Fibroblast of gingiva (primary cell): ENCODE measurements around the gene TMEM196.

Experiments used
- DNase-seq: peaks from one replicate; pipeline ENCODE4 v3.0.0-alpha.2; 2011; ENCODE audit warnings: low read depth

Gene TMEM196

DNA sequence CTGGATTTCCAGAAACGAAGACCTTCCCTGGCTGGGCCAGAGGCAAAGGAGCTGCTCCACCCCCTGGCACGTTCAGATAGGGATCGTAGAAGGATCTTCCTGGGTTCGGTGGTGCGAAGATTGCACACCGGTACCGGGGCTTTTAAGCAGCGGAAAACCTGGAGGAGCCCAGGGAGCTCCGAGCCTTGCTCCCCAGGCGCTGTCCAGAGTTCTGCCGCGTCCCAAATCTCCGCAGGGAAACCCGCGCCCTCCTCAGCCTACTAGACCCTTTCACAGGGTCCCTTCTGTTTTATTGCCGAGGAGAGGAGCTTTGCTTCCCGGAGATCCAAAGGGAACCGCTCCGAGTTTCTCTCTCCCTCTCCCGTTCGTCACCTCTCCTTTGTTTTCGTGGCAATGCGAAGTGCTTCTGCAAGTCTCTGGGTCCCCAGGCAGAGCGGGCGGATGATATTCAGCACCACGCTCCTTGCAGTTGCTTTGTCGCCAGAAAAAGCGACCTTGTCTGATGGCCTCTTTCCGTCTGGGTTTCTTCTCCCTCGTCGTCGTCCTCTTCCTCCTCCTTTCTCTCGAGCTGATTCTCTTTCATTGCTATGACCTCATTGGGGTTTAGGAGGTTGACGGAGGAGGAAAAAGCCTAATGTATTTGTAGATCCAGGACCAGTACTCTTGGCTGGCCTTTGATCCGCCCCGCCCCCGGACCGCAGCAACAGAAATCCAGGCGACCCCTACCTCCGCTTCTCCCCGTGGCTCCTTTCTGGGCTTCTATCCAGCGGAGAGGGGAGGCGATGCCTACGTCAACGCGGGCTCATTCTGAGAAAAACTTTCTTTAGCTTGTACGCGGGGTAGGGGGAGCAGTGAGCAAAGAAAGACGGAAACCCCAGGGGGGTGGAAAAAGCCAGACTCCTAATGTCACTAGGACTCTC, at the start of gene TMEM196:
TMEM196 (minus strand) TSS at position 777 of the 920 bp plus-strand sequence. CDS start 921 bp downstream, outside the sequence.
- DNase-seq = peak; percentile 11

DNA sequence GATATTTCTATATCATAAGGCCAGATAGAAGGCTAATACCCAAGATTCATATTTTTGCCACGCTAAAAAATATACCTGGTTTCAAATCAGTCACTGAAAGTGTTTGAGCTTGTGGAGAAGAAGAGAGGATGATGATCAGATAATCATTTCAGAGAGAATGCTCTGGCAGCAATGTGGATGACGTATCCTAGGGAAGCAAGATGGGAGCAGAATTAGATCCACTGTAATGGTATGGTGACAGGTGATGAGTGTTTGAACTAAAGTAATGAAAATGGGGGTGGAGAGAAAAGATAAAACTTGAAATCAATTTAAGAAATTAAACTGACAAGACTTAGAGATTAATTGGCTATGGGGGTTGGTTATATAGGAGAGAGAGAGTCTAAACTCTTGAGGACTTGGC, 42.7 kb upstream of the TMEM196 start:
- no peak for DNase-seq

DNA sequence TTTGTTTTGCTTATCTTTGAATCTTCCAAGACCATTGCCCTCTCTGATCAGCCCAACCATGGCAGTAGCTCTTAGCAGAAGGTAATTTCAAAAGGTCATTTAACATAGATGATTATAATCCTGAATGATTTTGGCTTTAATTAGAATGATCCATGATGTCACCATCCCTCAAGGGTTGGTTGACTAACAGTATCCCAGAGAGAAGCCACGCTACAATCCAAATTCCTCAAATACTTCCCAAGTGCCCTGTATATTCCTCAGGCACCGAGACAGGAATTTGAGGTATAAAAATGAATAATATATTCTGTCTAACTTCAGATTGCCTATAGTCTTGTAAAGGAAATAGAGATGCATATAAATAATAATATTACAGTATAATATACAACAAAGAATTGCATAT, 42.1 kb upstream of the TMEM196 start:
- no peak for DNase-seq

DNA sequence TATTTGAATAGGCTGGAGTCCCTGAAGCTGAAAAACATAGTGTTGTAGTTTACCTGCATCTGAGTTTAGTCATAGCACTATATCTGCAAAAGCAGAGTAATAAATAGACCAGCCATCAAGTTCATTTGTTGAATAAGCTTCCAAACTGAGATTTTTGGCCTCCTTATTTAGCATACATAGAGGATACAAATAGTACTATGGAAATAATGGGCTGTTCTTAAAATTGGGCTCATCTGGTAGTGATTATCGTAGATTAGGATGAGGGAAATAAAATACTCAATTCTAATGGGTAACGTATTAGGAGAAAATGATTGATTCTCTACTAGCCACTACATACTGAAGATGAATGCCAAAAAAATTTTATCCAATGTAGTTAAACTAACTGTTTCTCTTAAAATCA, 41.4 kb upstream of the TMEM196 start:
- no peak for DNase-seq

DNA sequence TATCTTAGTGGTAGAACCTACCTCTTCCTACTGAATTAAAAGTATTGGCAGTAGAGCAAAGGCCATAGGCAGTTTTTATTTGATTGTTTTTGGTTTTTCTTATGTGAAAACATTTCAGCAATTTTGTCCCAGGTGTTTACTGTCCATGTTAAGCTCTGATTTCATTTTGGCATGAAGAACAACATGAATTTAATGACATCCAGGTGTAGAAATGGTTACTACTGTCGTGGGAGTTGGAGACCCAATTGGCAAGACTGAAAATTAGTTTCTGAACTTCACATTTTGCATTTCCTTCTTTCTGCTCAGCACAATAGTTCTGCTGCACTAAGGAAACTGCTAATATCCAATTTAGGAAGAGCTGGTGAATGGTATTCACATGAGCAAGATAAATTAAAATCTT, 38.0 kb upstream of the TMEM196 start:
- DNase-seq = no peak

DNA sequence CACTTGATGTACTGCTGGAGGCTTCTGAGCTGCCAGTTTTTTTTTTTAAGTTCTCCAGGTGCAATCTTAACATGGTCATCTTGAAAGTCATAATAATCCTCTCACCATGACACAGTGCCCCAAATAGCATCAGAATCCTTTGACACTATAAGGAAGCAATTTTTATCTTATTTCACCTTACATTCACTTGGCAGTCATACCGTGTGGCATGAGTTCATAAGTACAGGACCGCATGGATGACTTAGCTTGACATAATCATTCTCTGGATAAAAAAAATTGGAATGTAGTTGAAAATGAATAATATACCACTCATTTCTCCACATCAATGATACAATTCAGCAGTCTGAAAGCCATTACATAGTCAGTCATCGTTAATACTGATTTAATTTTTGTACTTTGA, 25.6 kb upstream of the TMEM196 start:
- no peak for DNase-seq

DNA sequence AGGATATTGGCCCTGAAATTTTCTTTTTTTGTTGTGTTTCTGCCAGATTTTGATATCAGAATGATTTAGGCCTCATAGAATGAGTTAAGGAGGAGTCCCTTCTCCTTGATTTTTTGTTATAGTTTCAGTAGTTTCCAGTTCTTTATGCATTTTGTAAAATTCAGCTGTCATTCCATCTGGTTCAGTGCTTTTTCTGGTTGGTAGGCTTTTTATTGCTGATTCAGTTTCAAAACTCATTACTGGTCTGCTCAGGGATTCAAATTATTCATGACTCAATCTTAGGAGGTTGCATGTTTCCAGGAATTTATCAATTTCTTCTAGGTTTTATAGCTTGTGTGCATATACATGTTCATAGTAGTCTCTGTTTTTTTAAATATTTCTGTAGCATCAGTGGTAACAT, 10.1 kb upstream of the TMEM196 start:
- DNase-seq = no peak

DNA sequence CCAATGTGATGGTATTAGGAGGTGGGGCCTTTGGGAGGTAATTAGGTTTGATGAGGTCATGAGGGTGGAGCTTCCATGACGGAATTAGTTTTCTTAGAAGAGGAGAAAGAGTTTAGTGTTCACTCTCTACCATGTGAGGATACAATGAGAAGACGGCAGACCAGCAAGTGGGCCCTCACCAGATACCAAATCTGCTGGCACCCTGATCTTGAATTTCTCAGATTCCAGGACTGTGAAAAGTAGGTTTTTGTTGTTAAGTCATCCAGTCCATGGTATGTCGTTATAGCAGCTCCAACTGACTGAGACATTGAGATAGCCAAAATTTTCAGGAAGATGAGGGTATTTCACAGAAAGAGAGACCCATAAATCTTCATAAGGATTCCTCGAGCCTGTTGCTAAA, 3.6 kb upstream of the TMEM196 start:
- no peak for DNase-seq

DNA sequence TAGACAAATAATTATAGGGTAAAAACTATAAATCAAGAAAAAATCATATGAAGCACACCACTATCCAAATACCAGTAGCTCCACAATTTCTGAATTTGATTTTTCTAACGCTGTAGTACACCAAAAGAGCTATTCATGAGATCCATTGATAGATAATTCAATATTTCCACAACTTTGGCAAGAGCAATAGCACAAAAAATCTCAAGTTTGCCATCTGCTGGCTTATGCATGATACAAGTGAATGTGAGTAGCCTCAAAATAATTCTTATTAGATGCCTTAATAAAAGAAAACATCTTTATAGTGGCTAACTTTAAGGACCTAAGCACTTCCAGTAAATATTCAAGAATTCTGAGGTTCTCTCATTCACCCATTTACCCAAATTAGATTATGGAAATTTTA, 2.2 kb upstream of the TMEM196 start:
- DNase-seq = no peak

DNA sequence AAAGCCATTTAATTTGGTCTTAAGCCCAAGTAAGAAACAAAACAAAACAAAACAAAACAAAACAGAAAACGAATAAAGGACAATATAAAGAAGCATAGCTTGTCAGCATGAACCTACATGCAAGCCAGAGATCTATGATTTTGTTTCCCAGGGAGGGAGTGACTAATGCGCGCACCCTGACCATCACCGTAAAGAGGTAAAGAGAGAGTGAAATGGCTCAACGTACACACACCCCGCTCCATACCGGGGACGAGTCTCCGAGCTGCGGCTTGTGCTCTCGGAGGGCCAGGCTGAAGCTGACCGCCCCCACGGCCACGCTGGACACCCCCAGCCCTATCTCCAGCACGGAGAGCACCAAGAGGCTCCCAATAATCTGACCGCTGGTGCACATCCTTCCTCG, 1.1 kb downstream of the TMEM196 start:
- DNase-seq = no peak

DNA sequence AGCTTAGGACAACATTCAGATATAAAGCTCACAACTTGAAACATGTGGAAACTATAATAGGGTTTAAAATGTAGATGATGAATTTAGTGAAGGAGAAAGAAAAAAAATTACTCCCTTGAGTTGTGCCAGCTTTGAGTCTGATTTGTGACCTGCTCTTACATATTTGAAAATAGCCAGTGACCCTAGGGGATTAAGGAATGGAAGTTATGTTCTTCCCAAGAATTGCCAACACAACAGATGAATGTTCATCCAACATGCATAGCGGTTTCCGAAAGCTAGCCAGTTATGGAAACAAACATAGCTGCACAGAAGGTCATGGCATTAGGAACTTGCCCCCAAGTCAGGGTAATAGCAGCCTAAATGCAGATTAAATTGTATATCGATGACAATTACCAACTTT, 10.8 kb downstream of the TMEM196 start:
- peak; percentile 56 for DNase-seq

DNA sequence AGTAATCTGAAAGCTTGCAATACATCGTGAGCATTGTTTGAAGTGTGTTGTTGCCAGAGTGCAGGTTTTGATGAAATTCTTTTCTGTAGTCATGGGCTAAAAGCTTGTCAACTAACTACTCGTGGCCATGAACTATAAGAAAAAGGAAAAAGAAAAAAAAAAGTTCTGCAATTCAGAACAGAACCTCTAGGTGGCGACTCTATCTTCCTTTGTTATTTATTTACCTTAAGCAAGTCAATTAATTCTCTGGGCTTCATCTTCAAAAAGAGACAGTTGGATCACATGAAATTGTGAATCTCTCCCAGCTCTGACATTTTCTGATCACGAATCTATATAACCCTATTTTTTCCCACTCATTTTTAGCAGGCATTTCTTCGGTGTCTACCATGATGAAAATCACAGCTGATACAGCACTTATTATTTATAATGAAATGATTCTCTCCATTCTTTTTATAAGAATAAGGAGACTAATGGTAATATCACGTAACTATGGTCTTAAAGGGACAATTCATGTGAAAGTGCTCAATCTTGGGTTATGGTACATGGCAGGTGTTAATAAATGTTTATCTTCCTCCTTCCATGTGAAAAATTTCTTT, 18.8 kb downstream of the TMEM196 start:
- peak; percentile 22 for DNase-seq

DNA sequence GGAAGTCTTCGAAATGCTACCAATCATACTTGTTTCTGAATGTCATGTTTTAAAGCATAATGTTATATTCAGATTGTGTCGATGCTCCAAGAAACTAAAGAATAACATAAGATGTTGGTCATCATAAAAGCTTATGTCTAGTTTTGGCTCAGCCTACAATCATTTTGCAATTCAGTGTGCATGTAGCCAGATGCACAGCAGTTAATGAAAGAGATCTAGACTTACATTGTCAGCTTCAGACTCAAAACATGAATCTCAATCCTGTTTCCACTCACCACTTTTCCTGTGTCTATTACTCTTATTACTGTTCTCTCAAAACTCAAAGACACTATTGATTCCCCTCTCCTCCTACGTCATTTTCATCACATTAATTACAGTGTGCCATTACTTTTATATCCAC, 21.4 kb downstream of the TMEM196 start:
- peak; percentile 44 for DNase-seq

DNA sequence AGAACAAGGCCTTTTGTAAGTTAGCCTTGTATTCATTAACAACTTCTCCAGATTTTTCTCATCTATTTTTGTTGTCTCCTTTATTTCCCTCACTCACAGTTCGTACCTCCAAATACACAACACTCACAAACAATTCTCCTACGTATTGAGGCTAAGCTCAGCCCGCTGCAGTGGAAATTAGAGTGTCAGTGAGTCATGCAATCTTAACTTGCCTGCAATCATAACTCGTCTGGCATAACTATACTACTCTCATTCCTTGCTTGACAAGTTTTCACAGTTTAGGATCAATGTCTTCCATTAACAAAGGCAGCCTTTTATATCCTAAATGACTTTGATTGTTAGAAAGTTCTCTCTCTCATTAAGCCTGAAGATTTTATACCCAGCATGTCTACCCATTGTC, 23.8 kb downstream of the TMEM196 start:
- DNase-seq = peak; percentile 25

DNA sequence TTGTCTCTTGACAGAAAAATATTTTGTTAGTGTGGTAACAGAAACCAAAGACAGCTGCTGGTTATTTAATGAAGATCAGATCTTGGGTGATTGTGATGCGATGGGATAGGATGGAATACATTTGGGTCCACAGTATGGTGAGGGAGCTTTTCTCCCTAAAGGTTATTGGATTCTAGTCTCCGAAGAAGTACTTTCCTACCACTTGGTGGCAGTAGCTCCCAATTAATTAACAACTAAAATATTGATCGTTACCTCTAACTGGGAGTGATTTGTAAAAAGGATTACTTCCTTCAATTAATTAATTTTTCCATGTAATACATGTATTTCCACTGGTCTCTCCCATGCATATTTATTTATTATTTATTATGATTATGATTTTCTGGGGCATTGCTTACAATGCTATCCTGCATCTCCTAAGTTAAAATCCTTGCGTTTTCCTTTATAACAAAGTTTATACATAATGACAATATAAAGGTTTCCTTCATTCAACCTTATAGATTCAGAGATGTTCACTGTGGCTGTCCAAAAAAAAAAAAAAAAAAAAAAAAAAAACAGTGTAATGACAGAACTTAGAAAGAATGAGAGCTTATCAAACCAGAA, 25.6 kb downstream of the TMEM196 start:
- DNase-seq = peak; percentile 40

DNA sequence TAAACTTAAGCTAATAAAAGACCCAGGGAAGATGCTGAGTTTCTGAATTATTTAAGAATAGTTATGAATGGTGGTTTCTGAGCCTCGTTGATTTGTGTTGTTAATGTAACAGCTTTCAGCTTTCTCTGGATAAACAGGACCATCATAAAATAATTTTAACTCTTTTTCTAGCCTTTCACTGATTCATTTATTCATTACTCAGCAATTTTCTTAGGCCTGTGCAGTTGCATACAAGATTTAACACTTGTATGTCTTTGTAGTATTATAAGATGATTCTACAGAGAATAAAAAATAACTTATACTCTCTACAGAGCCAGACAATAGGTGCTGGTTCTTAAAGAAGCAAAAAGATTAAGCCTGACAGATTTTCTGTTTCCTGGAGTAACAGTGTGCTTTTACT, 29.3 kb downstream of the TMEM196 start:
- no peak for DNase-seq

DNA sequence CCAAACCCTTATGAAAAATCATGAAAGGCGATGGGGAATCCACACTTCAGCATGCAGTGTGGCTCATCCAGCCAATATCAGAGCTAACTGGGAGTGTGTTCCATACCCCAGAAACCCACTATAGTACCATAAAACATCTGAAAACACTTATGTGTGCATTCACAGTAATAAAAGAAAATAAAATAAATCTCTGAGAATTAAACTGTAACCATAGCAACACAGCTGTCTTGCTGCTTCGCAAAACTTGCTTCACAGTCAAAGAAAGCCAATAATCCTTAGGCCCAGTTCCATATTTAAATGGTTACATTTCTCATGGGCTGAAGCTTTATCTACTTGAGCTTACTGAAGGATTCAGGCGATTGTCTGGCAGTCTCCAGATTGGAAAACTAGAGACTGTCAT, 44.7 kb downstream of the TMEM196 start:
- no peak for DNase-seq

DNA sequence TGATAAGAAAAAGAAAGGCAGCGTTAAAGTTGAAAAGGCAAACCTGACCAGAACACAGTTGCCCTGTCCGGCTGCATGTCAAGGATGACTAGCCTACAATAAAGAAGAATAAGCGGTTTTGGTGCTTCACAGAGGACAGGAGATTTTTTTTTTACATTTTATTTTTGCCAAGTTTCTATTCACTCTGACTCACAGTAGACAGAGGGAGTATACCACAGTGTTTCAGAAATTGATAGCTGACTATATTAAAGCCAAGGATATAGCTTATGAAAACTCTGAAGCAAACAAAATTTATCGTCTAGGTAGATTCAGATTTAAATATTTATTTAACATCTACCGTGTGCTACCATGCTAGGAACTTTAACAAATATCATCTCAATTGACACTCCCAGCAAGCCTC, 47.6 kb downstream of the TMEM196 start:
- no peak for DNase-seq

DNA sequence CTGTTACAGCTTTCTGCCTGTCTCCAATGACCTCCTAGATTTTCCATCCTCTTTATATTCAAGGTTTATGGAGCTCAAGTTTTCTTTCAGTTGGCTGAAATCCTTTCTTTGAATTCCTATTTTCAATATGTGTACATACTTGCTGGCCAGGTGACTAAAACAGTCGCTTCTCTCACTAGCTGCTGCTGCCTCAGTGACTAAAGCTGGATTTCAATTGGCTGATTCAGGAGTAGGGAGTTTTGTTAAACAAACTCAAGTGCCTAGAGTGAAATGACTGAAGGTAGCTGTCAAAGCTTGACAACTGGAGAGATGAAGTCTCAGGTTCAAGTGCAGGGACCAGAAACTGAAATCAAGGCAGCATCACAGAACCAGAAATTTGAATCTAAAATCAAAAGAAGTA, 57.9 kb downstream of the TMEM196 start:
- DNase-seq = no peak

DNA sequence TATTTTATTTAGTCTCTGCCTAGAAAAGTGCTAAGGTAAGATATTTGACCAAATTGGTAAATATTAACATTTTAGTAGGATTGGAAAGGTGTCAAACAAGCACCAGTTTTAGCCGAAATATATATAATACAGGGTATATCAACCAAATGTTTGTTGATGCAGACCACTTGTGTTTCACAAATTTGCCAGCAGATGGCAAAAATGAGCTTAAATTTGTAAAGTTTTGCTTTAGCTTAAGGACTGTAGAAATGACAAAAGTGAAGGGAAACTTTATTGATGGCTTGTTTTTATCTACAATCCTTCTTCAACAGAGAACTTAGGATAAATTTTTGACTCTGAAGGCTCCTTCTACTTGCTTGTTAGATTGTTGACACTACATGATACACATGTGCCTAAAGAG, 59.7 kb downstream of the TMEM196 start:
- DNase-seq = peak; percentile 41

DNA sequence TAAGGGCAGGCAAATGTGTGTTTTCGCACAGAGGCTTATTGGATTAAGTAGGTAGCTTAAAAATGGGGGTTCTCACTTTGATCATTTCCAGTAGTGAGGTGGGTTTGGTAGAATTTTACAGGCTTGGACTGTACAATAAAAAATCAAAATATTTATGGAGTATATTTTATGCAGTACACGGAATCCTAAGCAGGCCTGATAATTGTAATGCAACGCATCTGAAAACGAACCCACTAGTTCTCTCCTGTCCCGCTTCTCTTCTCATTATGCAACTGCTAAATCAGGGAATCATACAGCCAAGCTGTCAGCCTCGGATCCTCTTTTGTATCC, 64.2 kb downstream of the TMEM196 start:
- DNase-seq = no peak

DNA sequence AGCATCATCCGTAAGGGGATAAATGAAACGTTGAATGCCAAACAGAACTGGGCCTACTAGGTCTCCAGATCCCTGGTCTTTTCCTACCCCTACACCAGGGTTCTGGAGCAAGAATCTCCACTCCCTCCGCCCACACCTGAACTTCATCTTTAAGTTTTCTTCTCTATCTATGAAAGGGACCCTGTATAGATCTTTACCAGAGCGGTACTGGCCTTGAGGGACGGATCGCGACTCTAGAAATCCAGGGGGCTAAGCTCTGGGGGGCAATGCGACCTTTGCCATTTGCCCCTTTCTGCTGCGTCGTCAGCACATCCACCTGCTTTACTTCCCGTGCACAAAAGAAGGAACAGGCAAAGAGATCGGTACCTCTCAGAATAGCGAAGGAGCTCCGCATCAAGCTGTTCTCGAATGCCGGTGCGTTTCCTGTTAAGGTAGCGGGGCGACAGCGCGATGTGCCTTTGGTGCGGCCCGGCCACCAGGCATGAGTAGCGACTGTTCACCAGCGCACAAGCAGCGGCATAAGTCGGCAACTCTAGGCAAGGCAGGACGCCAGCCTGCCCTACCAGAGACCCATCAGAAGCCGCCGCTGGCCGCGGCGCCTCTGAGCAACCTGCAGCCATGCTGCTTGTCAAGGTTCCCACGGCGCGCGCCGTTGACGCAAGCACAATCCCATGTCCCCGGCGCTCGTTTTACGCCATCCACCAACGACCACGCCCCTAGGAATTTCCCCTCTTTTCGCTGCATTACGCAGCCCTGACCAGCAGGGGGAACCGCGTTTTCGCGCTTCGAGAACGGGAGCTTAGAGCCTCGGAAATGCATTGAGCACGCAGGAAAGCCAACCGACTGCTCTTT, 64.8 kb downstream of the TMEM196 start, which contains the start of gene POLR1F:
POLR1F (minus strand) TSS at position 641 of the 852 bp plus-strand sequence; CDS start at position 620, 21 bp downstream.
- peak; percentile 94 for DNase-seq
